Stimulated activated CD8-positive, alpha-beta memory T cell treated with anti-CD3 and anti-CD28 coated beads, Interleukin-4, amount 100 ng/mL, for 4 hours (primary cell): Measurements from ENCODE around the gene LIMS1.
"Not testable (repeated sequence)": the region's sequence is repeated elsewhere in the genome, so short reads cannot be mapped to it uniquely, and the experiment has no call there.

ENCODE experiments used
- DNase-seq, 2 donors: peaks; one replicate each; pipeline ENCODE4 v3.0.0-alpha.2; 2020; ENCODE audit warnings: low read depth in 2 of 2, low spot score in 1 of 2

Gene LIMS1

DNA sequence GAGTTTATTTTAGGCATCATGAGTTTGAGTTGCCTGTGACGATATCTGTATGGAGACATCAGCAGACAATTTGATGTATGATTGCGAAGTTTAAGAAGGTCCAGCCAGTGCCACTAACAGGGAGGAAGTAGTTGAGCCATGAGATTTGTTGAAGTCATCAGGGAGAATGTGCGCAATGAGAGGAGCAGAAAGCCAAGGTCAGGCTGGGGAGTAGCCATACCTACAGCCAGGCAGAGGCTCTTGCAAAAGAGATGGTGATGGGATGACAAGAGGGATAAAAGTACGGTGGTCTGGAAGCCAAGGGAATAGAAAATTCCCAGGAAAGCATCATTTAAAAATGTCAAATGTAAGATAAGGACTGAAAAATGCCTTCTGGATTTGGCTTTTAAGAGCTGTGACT is 51.2 kb downstream of the LIMS1 start:
- no peak for DNase-seq

DNA sequence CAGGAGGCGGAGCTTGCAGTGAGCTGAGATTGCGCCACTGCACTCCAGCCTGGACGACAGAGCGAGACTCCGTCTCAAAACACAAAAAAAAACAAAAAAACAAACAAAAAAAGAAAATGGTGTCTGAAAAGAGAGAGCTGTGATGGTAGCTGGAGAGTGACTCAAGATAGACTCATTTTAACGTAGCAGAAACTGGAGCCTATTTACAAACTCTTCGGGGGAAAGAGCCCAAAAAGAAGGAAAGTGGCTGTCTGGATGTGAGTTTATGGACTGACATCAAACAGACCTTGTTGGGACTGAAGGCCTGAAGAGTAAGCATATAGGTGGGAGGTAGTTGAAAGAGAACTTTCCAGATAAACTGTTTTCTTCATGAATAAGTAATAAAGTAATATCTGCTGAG is 51.8 kb downstream of the LIMS1 start:
- DNase-seq = no peak

DNA sequence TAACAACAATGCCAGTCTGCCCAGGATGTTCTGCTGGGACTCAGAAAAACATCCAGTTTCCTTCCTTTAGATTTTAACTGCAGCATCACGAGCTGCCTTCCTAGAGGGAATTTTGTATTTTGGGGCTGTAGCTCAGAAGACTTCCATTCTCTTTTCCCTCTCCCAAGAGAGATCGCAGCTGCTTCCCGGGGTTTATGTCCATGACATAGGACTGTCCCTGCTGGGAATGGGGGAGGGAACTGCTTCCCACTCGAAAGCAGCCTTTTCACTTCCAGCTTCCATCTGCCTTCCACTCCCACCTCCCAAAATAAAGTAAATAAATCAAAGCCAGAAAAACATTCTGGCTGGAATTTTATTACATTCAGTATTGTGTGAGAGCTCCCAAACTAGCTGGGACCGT is 52.4 kb downstream of the LIMS1 start:
- DNase-seq = no peak

DNA sequence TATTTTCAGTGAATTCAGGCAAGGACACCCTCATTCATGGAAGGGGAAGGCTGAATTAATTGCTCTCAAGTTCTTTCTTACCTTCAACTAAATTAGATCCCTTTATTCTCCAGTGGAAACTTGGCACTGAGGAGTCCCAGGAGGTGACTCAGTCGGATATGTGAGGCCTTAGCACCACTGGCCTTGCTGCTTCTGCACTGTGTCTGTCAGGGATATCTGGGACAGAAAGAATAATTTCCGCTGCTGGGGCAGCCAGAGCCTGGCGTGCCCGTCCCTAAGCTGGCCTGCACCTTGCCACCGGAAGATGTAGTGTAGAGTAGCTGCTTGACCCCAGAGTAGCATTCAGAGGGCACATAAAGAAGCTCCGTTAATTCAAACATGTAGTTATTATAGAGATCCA is 53.4 kb downstream of the LIMS1 start:
- DNase-seq = no peak

DNA sequence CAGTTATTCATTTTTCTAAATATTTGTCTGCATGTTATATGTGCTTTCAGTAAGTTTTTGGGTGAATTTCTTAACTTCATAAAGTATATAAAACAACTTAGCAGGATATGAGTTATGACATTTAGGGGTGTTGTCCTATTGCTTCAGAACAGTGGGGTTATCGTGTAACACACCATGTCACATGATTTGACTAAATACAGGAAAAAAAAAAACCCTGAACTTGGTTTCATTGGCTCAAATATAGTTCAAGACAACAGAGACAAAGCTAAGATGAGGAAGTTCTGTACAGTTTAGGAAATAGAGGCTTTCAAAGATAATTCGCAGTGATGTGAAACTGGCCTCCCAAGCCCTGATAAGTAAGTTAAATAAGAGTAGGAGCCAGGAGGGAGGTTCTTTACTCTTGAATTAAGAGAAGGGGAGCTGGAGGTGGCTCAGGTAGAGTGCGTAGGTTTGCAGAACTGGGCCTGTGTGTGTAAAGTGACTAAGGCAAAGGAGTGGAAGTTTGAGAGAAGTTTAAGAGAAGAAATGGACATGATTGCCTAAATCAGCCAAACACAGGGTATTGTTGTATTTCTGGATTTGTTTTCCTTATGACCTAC is 53.9 kb downstream of the LIMS1 start:
- no peak for DNase-seq

DNA sequence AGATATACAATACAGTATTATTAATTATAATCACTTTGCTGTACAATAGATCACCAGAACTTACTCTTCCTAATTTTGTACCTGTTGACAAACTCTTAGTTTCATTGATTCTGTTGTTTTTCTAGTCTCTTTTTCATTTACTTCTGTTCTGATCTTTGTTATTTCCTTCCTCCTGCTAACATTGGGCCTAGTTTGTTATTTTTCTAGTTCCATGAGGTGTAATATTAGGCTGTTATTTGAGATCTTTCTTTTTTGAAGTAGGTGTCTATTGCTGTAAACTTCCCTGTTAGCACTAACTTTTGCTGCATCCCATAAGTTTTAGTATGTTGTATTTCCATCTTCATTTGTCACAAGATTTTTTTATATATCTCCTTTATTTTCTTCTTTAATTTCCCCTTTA is 55.1 kb downstream of the LIMS1 start:
- DNase-seq = no peak

DNA sequence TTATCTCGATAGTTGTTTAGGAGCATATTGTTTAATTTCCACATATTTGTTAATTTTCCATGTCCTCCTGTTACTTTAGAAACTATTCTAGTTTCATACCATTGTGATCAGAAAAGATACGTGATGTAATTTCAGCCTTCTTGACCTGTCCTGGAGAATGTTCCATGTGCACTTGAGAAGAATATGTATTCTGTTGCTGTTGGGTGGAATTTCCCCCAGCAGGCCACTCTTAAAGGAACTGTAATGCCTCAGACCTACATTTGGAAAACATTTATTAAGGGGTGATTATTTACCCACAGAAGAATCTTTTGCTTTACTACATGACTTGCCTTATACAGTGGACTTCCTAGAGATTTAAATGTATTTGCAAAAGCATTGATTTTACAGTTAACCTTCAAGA is 55.5 kb downstream of the LIMS1 start:
- no peak for DNase-seq

DNA sequence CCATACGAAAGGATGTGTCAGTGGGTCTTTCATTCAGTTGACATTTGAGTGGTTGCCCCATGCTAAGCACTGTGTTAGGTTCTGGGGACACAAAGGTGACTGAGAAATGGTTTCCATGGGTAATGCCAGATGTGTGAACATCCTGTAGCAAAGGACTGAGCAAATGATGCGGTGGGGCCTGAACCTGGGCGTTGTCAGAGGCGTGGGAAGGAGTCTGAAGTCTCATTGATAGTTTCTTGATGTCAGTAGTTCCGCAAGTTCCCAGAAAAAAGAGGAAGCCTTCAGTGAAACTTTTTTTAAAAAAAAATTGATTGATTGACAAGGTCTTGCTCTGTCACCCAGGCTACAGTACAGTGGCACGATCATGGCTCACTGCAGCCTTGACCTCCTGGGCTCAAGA is 56.9 kb downstream of the LIMS1 start:
- DNase-seq = no peak

DNA sequence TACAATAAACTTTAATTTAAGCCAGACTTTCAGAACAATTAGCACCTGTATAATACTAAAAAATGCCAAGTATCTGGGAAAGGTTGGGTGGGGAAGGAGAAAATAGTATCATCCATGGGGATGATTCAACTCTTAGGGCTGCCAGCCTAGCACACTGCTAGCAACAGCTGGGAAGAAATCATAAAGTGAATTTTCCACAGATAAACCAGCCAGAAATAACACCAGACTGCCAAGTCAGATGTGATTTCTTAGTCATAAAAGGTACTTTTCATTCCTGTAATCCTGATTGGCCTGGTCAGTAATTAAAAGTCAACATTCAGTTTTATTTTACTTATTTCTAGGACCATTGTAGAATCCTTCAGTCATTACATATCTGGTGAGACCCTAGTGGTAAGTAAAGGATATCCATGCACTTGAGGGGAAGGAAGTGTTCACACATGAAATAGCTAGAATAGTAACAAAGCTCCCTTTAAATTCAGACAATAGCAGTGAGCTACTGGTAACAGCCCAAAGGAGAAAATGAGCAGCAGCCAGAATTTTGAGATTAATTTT is 59.4 kb downstream of the LIMS1 start:
- no peak for DNase-seq

DNA sequence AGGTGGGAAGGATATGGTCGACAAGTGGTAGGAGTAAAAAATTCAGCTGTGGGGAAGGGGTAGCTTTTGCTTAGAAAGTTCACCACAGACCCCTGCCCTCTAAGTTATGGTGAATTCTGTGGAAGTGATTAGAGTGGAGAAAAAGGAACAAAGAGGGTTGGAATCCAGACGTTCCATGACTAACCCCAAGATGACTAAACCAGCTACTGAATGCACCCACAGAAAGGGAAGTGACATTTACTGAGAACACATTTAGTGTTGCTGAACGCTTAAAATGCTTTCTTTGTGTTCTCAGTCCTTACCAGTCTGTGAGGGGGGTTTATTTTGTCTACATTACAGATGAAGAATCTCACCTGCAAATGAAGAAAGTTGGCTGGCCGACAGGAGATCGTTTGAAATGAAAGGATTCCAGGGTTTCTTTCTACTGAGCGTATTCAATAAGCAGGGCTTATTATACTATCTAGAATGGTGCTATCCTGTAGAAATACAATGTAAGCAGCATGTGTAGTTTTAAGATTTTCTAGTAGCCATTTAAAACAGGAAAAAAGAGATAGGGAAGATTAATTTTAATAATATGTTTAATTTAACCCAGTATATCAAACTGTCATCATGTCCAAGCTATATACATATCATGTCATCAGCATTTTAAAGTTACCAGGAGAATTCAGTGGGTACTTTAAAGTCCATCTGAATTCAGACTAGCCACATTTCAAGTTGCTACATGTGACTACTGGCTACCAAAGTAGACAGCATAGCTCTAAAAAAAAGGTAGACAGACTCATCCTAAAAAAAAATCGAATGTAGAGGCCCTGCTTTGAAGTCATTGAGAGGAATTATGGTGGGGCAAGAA is 60.1 kb downstream of the LIMS1 start:
- DNase-seq = no peak

DNA sequence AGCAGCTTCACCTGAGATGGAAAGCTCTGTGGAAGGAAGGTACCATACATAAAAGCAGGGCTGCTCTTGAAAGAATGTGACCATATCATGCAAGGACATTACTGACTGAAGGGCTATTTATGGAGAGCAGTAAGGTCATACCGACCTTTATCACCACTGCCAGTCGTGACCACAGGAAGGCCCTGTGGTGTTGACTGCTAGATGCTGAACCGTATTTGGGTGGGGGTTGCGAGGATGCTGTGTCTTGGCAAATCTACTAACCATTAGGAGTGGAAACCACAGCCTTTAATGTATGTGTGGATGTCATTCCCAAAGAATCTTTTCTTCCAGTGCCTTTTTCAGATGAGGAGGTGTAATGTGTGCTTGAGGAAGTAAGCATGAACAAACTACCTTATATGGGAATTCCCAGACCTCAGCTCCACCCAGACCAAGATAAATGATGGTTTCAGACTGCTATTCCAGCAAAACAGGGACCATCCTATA is 60.8 kb downstream of the LIMS1 start:
- no peak for DNase-seq

DNA sequence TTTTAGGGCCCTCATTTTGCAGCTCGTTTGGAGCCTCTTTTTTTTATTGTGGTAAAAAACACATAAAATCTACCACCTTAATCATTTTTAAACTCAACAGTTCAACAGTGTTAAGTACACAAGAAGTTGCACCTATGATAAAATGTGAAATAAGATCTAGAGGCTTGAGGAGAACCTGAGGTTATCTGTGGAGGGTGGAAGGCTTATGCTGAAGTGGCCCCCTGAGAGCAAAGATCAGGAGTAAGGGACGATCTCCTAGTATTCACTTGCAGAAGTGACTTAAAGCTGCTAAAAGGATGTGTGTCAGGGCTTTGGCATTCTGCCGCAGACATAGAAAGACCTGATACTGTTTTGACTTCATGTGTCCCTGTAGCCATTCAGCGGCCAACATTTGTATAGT is 61.5 kb downstream of the LIMS1 start:
- not testable (repeated sequence) for DNase-seq

DNA sequence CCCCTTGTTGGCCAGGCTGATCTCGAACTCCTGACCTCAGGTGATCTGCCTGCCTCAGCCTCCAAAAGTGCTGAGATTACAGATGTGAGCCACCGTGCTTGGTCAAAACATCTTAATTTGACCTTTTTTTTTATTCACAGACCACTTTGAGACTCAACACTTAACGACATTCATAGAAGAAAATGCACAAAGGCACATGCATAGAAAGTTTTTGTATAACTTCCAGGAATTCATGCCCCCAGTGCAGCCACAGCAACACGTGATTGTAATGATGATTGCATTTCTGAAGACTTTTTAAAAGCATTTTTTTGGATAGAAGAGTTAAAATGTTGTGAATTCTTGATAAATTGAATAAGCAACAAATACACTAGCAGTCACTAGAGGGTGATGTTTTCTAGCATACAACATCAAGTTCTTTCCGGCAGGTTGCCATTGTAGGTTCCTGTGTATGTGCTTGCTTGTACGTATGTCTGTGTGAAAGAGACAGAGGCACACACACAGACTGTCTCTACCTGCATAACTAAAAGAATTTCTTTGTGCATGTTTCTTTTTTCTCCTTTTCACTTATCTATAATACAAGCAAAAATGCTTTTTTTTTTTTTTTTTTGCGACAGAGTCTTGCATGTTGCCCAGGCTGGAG is 63.0 kb downstream of the LIMS1 start:
- DNase-seq = not testable (repeated sequence)

DNA sequence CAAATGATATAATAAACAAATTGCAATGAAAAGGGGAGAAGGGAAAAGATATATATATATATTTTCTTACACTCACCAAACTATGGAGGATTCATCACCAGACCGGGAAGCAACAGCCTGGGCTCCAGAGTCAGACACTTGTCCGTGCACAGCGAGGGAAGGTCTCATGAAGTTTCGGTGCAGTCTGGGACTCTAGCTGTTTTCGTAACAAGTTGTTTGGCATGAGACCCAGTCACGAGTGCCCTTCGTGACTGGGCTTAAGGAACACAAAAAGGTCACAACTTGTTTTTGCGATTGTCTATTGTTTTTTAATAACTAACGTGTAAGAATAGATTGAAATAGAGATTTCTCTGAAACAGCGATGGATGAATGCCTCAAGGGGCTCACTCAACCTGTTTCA is 66.9 kb downstream of the LIMS1 start:
- not testable (repeated sequence) for DNase-seq

DNA sequence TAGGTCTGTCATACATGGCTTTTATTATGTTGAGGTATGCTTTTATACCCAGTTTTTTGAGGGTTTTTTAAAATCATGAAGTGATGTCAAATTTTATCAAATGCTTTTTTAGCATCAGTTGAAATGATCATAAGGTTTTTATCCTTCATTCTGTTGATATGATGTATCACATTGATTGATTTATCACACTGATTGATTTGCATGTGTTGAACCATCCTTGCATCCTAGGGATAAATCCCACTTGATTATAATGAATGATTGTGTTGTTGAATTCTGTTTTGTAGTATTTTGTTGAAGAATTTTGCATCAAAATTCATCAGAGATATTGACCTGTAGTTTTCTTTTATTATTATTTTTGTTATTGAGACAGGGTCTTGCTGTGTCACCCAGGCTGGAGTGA is 68.2 kb downstream of the LIMS1 start:
- no peak for DNase-seq

DNA sequence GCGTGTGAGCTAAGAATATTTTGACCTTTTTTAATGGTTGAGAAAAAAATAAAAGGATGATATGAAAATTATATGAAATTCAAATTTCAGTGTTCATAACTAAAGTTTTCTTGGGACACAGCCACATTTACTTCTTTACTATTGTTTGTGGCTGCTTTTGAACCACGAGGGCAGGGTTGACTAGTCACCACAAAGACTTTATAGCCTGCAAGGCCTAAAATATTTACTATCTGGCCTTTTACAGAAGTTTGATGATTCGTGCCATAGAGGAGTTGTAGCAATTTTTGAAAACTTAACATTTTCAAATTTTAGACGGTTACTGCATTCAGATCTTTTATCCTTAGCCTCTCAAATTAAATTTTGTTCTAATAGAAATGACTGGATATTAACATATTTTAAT is 69.9 kb downstream of the LIMS1 start:
- DNase-seq = no peak

DNA sequence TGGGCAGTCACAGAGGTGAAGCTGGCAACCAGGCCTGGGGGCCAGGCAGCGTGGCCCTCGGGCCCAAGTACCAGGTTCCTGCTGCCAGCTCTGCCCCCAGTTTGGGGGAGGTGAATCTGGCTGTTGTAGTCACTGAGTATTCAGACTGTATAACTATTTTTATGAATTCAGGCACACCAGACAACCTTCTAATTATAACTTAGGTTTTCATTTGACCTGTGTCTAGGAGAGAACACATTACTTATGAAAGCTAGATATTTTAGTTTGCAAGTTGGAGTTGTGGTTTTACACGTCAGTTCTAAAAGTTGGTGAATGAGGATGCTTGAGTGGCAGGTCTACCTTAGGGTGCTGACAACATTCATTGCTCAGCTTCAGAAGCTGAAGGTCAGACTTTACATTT is 71.7 kb downstream of the LIMS1 start:
- no peak for DNase-seq

DNA sequence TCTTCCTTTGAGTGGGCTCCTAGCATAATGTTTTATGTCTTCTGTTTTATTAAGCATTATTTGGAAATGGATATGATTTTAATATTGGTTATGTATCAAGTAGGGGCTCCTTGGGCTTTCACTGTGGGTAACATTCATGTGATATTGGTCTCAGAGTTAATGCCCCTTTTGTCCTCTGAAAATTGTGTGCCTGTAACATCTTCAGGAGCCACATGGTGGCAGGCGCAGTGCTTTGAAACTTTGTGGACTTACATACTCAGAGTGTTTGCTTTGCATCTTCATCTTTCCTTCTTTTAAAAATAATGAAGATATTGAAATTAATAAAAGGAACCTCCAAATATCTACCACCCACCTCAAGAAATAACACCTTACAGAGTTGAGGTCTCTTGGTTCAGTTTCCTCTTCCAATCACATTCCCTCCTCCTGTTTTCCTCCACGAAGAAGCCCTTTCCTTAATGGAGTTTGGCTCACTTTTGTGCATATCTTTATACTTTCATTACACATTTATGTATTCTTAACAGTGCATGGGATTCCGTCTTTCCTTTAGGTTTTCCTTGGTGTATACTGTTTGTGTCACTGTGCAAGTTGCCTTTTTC is 73.5 kb downstream of the LIMS1 start:
- DNase-seq = no peak

DNA sequence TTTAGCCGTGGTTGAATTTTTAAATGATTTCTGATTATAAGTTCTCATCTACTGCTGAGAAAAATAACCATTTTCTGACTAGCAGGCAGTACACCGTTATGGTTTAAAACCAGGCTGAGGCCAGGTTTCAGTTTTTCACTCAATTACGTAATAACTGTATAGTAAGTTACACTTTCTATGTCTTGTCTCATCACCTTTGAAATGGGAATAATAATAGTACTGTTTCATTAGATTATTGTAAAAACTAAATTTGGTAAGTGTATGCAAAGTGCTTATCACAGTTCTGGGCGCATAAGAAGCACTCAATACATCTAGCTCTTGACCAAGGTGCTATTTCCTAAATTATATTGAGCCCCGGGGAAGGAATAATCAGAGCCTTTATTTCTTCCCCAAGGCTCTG is 76.8 kb downstream of the LIMS1 start:
- no peak for DNase-seq

DNA sequence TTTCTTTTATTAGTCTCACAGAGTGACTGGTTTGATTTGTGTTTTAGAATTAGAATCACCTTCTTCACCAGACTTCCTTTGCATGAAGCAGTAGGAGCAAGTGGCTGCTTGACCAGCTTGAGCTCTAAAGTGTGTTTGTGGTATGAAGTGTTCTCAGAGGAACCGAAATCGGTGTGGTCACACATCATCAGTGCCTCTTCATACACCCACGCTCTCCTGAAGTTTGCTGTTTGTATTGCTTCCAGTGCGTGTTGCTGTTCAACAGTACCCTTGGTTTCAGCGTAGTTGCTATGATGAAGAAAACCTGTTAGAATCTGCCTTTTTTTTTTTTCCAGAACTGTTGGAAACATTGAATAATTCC is 77.9 kb downstream of the LIMS1 start:
- DNase-seq = no peak

DNA sequence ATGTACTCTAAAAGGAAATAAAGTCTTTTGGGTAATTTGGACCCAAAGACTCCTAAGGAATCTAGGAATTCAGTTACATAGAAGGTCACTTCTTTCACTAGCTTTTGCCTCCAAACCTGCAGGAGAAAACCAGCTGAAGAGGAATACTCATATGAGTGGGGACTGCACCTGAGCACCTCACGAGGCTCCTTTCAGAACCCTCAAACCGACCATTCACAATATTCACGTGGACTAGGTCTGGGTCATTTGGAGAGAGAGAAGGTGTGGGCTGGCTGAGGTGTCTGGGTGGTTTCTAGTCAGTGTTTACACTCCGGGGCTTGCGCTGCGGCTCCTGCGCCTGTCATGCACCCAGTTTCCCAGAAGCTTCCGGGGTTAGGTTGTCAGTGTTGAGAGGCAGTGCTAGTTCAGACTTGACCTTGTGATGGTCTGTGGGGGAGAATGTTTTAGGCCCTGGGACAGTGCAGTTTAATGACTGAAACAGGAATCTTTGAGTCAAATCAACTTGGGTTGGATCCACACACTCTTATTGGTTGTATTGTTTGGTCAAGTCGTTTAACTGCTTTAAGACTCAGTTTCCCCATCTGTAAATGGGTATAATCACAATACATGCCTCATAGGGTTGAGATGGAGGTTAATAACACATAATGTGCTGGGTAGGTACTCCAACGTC is 78.4 kb downstream of the LIMS1 start:
- no peak for DNase-seq
